ENCODE data around the gene ERFL.
A peak's percentile ranks its signal among the peaks of the same experiment; 100 is the strongest.

Gene ERFL

DNA sequence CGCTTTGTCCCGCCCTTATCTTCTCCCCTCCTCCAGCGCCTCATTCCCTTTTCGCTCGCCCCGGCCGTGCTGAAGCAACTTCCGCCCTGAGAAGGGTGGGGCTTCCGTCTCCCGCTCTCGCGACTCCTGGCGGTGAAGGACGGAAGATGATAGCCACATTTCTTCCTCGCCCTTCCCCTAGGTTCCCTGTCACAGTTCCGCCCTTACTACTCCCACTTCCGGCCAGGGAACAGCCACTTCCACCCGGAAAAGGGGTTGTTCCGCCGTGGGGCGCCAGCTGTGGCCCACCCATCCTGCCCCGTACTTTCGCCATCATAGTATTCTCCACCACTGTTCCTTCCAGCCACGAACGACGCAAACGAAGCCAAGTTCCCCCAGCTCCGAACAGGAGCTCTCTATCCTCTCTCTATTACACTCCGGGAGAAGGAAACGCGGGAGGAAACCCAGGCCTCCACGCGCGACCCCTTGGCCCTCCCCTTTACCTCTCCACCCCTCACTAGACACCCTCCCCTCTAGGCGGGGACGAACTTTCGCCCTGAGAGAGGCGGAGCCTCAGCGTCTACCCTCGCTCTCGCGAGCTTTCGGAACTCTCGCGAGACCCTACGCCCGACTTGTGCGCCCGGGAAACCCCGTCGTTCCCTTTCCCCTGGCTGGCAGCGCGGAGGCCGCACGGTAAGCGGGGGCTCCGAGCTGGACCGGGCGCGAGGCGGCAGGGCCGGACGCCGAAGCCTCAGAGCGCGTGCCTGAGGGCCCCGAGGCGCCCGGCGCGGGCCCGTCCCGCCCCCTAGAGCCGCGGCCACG lies 68.4 kb downstream of the ERFL start, which contains the start of gene RPS19 (continued):
- TF ChIP-seq AEBP2 (tag by site-specific recombination; IDR thresholded peaks at IDR 0.05; ENCODE audit: borderline replicate concordance): no peak
- TF ChIP-seq, protein P1, sequence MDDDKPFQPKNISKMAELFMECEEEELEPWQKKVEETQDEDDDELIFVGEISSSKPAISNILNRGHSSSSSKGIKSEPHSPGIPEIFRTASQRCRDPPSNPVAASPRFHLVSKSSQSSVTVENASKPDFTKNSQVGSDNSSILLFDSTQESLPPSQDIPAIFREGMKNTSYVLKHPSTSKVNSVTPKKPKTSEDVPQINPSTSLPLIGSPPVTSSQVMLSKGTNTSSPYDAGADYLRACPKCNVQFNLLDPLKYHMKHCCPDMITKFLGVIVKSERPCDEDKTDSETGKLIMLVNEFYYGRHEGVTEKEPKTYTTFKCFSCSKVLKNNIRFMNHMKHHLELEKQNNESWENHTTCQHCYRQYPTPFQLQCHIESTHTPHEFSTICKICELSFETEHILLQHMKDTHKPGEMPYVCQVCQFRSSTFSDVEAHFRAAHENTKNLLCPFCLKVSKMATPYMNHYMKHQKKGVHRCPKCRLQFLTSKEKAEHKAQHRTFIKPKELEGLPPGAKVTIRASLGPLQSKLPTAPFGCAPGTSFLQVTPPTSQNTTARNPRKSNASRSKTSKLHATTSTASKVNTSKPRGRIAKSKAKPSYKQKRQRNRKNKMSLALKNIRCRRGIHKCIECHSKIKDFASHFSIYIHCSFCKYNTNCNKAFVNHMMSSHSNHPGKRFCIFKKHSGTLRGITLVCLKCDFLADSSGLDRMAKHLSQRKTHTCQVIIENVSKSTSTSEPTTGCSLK (tag by site-specific recombination; IDR thresholded peaks at IDR 0.05): no peak
- peak; percentile 92 for TF ChIP-seq WT1 (tag by site-specific recombination; IDR thresholded peaks at IDR 0.05)
- no peak for TF ChIP-seq ZNF211 (tag by site-specific recombination; IDR thresholded peaks at IDR 0.05; ENCODE audit: low read depth)
- TF ChIP-seq, protein P2, sequence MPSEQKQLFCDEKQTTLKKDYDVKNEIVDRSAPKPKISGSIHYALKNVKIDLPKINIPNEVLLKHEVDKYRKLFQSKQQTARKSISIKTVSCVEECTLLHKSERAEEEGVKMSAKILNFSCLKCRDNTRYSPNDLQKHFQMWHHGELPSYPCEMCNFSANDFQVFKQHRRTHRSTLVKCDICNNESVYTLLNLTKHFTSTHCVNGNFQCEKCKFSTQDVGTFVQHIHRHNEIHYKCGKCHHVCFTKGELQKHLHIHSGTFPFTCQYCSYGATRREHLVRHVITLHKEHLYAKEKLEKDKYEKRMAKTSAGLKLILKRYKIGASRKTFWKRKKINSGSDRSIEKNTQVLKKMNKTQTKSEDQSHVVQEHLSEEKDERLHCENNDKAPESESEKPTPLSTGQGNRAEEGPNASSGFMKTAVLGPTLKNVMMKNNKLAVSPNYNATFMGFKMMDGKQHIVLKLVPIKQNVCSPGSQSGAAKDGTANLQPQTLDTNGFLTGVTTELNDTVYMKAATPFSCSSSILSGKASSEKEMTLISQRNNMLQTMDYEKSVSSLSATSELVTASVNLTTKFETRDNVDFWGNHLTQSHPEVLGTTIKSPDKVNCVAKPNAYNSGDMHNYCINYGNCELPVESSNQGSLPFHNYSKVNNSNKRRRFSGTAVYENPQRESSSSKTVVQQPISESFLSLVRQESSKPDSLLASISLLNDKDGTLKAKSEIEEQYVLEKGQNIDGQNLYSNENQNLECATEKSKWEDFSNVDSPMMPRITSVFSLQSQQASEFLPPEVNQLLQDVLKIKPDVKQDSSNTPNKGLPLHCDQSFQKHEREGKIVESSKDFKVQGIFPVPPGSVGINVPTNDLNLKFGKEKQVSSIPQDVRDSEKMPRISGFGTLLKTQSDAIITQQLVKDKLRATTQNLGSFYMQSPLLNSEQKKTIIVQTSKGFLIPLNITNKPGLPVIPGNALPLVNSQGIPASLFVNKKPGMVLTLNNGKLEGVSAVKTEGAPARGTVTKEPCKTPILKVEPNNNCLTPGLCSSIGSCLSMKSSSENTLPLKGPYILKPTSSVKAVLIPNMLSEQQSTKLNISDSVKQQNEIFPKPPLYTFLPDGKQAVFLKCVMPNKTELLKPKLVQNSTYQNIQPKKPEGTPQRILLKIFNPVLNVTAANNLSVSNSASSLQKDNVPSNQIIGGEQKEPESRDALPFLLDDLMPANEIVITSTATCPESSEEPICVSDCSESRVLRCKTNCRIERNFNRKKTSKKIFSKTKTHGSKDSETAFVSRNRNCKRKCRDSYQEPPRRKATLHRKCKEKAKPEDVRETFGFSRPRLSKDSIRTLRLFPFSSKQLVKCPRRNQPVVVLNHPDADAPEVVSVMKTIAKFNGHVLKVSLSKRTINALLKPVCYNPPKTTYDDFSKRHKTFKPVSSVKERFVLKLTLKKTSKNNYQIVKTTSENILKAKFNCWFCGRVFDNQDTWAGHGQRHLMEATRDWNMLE (tag by site-specific recombination; conservative IDR thresholded peaks at IDR 0.05; ENCODE audit: low read depth): peak; percentile 98
- peak; percentile 97 for TF ChIP-seq ZNF335 (tag by site-specific recombination; conservative IDR thresholded peaks at IDR 0.05)
- no peak for TF ChIP-seq ZNF416 (tag by site-specific recombination; IDR thresholded peaks at IDR 0.05)
- no peak for TF ChIP-seq SALL2 (tag by site-specific recombination; IDR thresholded peaks at IDR 0.05; ENCODE audit: borderline replicate concordance)
- TF ChIP-seq PRDM4 (tag by site-specific recombination; IDR thresholded peaks at IDR 0.05): peak; percentile 77
- no peak; the same call in none of the 2 replicates for TF ChIP-seq MZF1 (tag by site-specific recombination; IDR thresholded peaks at IDR 0.05; ENCODE audit: borderline replicate concordance)
- TF ChIP-seq ZNF394 (tag by site-specific recombination; IDR thresholded peaks at IDR 0.05; ENCODE audit: borderline replicate concordance): peak; percentile 76; the same call in 1 of the 2 replicates
- TF ChIP-seq ZNF830 (tag by site-specific recombination; IDR thresholded peaks at IDR 0.05; ENCODE audit: low read depth): no peak
- peak; percentile 96 for TF ChIP-seq ZBTB20 (tag by site-specific recombination; IDR thresholded peaks at IDR 0.05)
- peak; percentile 91 for TF ChIP-seq BCL11A (tag by site-specific recombination; IDR thresholded peaks at IDR 0.05; ENCODE audit: low read depth)
- no peak for TF ChIP-seq ZNF571 (tag by site-specific recombination; IDR thresholded peaks at IDR 0.05)
- no peak for TF ChIP-seq ZNF169 (tag by site-specific recombination; IDR thresholded peaks at IDR 0.05)
- peak; percentile 17; the same call in 1 of the 2 replicates for TF ChIP-seq ZNF449 (tag by site-specific recombination; IDR thresholded peaks at IDR 0.05)
- no peak for TF ChIP-seq ZNF426 (tag by site-specific recombination; IDR thresholded peaks at IDR 0.05)
- no peak for TF ChIP-seq ZNF132 (tag by site-specific recombination; IDR thresholded peaks at IDR 0.05; ENCODE audit: borderline replicate concordance)
- peak; percentile 98 for TF ChIP-seq SP2 (tag by site-specific recombination; IDR thresholded peaks at IDR 0.05)
- no peak for TF ChIP-seq ZNF133 (tag by site-specific recombination; IDR thresholded peaks at IDR 0.05)
- TF ChIP-seq KLF1 (tag by site-specific recombination; IDR thresholded peaks at IDR 0.05): peak; percentile 96
- peak; percentile 100 for TF ChIP-seq PATZ1 (tag by site-specific recombination; IDR thresholded peaks at IDR 0.05)
